ENCODE results near the gene USP50.

The USP50 gene

DNA sequence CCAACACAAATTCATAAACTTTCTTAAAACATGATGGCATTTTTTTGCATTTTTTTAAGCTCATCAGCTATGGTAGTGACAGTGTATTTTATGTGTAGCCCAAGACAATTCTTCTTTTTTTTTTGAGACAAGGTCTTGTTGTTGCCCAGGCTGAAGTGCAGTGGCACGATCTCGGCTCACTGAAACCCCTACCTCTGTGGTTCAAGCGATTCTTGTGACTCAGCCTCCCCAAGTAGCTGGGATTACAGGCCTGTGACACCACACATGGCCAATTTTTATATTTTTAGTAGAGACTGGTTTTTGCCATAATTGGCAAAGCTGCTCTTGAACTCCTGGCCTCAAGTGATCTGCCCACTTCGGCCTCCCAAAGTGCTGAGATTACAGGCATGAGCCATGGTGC is 17.3 kb upstream of the USP50 start:
- no peak overlapping the region for H3K4me3 ChIP-seq (ENCODE audit: low read length)
- no peak for TF ChIP-seq CTCF (IDR thresholded peaks at IDR 0.05; ENCODE audit: insufficient read depth, low read depth, low read length, missing control alignments)
- no peak for DNase-seq (ENCODE audit: low read depth)

- H3K4me3 ChIP-seq (ENCODE audit: low read length), result no peak overlapping the region
- peak; percentile 9 for DNase-seq (ENCODE audit: low read depth)
- TF ChIP-seq CTCF (IDR thresholded peaks at IDR 0.05; ENCODE audit: insufficient read depth, low read depth, low read length, missing control alignments), result no peak
Observed at GRCh38 chr15:50562735-50563640, 16.5 kb upstream of the USP50 start.

DNA sequence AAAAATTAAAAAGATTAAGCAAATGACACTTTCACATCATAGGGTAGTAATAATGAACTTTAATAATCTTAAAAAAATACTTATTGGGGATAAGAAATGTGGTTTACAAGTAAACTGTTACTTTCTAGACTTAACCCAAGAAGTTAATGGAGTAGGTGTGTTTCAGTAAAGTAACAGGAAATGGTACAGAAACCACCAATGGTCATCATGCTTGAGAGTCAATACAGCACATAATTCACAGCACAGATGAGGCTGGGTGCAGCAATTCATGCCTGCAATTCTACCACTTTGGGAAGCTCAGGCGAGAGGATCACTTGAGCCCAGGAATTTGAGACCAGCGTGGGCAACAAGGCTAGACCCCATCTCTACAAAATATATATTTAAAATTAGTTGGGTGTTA is 11.5 kb upstream of the USP50 start:
- TF ChIP-seq CTCF (IDR thresholded peaks at IDR 0.05; ENCODE audit: insufficient read depth, low read depth, low read length, missing control alignments), result no peak
- no peak overlapping the region for H3K4me3 ChIP-seq (ENCODE audit: low read length)
- DNase-seq (ENCODE audit: low read depth), result no peak

- TF ChIP-seq CTCF (IDR thresholded peaks at IDR 0.05; ENCODE audit: insufficient read depth, low read depth, low read length, missing control alignments), result no peak
- no peak overlapping the region for H3K4me3 ChIP-seq (ENCODE audit: low read length)
- no peak for DNase-seq (ENCODE audit: low read depth)
Observed at GRCh38 chr15:50556642-50557371, 10.3 kb upstream of the USP50 start.

DNA sequence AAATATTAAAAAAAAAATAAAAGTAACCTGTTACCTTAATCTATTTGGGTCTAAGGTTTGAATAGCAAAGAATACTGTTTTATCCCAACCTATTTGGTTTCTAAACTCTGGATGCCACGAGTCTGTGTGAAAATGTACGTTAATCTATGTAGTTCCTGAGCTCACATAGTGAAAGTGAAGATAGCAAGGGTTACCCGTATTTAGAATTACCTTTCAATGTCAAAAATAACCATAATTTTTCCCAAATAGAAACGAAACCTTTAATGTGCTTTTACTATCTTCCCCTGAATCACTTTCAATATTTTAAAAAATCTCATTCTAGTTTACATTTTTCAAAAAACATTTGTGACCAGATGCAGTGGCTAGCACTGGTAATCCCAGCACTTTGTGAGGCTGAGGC is 5.8 kb upstream of the USP50 start:
- DNase-seq (ENCODE audit: low read depth), result no peak
- TF ChIP-seq CTCF (IDR thresholded peaks at IDR 0.05; ENCODE audit: insufficient read depth, low read depth, low read length, missing control alignments), result no peak
- no peak overlapping the region for H3K4me3 ChIP-seq (ENCODE audit: low read length)

DNA sequence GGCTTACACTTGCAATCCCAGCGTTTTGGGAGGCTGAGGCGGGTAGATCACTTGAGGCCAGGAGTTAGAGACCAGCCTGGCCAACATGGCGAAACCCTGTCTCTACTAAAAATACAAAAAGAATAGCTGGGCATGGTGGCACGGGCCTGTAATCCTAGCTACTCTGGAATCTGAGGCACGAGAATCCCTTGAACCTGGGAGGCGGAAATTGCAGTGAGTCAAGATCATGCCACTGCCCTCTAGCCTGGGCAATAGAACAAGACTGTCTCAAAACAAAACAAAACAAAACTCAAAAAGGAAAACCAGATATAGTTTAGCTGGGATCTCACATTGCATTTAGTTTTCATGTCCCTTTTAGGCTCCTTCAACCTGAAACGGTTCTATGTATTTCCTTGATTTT is 2.9 kb upstream of the USP50 start:
- no peak overlapping the region for H3K4me3 ChIP-seq (ENCODE audit: low read length)
- no peak for DNase-seq (ENCODE audit: low read depth)

More for the DNA sequence above, 2.9 kb upstream of the USP50 start:
- TF ChIP-seq CTCF (IDR thresholded peaks at IDR 0.05; ENCODE audit: insufficient read depth, low read depth, low read length, missing control alignments), result no peak

Measured in epithelial cell of esophagus (primary cell).